Epithelial cell of esophagus (primary cell): ENCODE data around the gene EGFLAM.
A peak's percentile ranks its signal among the peaks of the same experiment; 100 is the strongest.
"Not testable (repeated sequence)": the region's sequence is repeated elsewhere in the genome, so short reads cannot be mapped to it uniquely, and the experiment has no call there.

ENCODE experiments used
- DNase-seq: peaks from one replicate; pipeline ENCODE4 v3.0.0; 2010; ENCODE audit warnings: low read depth
- H3K4me3 ChIP-seq: 2 replicates; pipeline ENCODE4 v1.5.1; 2011; ENCODE audit warnings: mild to moderate bottlenecking, low read length, control low read depth
- TF ChIP-seq, protein P1 (sequence below): IDR thresholded peaks from 2 replicates; pipeline ENCODE4 v1.5.1; 2011; ENCODE audit warnings: low read depth, mild to moderate bottlenecking, low read length, control low read depth, inconsistent platforms; ENCODE audit not compliant: insufficient read depth; ENCODE audit errors: missing control alignments

Gene EGFLAM

DNA sequence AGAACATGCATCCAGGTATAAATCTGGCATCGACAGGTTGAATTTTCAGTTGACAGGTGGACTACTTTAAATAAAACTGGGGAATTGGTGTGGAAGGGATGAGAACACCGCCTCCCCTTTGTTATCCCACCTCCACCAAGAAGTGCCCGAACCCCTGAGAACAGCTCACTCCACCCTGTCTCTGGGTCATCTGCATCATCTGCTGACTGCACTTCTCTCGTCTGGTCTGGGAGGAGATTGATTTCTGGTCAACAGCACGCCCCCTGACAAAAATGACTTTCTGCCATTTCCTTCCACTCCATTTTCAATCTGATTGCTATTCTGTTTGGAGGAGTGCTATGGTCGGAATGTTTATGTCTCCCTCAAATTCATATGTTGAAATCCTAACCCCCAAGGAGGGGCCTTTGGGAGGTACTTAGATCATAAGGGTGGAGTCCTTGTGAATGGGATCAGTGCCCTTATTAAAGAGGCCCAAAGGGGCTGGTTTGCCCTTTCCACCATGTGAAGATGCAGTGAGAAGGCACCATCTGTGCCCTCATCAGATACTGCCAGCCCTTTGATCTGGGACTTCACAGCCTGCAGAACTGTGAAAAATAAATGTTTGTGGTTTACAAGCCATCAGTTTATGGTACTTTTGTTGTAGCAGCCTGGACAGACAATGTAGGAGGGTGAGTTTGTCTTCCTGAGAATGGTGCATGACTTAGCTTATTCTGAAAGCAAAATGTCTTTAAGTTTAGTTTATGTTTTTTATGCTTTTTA lies 145.7 kb downstream of the EGFLAM start:
- TF ChIP-seq, protein P1, sequence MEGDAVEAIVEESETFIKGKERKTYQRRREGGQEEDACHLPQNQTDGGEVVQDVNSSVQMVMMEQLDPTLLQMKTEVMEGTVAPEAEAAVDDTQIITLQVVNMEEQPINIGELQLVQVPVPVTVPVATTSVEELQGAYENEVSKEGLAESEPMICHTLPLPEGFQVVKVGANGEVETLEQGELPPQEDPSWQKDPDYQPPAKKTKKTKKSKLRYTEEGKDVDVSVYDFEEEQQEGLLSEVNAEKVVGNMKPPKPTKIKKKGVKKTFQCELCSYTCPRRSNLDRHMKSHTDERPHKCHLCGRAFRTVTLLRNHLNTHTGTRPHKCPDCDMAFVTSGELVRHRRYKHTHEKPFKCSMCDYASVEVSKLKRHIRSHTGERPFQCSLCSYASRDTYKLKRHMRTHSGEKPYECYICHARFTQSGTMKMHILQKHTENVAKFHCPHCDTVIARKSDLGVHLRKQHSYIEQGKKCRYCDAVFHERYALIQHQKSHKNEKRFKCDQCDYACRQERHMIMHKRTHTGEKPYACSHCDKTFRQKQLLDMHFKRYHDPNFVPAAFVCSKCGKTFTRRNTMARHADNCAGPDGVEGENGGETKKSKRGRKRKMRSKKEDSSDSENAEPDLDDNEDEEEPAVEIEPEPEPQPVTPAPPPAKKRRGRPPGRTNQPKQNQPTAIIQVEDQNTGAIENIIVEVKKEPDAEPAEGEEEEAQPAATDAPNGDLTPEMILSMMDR, result no peak
- no peak for DNase-seq
- no peak overlapping the region for H3K4me3 ChIP-seq

DNA sequence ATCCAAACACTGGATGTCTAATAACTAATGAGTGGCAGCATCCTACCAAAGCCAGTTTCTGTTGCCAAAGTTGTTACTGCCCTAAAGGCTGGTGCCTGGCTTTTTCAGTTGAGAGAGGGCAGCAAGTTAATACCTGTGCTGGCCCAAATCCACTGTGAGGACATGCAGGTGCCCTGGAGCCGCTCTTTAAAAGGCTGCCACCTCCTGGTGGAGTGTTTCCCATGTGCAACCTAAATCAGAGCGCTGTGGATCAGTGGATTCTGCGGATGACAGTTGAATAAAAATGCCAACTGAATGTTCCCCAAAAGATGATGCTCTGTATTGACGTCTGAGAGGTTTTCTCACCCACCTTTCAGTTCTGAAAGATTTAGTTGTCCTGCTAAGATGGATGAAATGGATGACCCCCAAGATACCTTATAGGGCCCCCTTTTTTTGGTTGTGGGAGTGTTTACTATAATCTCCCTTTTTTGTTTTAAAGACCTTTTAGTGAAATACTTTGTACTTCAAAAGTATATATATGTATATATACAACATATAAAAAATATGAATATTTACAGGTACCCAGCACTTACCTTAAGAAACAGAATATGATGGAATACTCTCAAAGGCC lies 146.4 kb downstream of the EGFLAM start:
- H3K4me3 ChIP-seq, result no peak overlapping the region
- TF ChIP-seq, protein P1, result peak; percentile 65
- DNase-seq, result peak; percentile 68

DNA sequence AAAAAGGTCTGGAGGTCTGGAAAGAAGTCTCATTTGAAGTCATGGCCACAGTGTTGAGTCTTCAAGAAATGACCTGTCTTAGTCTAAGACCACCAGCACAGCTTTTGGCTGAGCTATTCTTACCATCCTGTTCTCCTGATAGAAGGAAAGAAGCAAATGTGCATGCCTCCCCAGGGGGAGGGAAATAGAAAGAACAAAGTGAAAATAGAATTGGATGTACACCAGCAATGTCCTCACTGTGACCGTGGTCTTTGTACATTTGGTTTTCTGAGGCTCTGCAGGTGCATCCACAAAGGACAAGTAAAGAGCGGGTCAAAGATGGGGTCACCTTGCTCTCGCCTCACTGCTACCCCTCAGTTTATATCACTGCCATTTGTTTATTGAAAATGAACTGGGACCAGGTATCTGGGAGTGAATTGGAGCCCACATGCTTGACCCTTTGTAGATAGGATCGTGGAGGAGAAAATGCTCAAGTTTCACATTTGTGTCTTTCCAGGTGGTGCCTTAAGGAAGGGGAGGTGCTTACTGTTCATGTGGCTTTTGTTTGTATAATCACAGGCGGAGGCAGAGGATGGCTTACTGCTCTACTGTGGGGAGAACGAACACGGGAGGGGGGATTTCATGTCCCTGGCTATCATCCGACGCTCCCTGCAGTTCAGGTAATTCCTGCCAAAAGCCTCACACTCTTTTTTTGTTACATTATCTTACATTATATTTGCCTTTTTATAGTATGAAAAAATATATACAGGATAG lies 150.3 kb downstream of the EGFLAM start:
- H3K4me3 ChIP-seq, result no peak overlapping the region
- TF ChIP-seq, protein P1, result no peak
- DNase-seq, result no peak

DNA sequence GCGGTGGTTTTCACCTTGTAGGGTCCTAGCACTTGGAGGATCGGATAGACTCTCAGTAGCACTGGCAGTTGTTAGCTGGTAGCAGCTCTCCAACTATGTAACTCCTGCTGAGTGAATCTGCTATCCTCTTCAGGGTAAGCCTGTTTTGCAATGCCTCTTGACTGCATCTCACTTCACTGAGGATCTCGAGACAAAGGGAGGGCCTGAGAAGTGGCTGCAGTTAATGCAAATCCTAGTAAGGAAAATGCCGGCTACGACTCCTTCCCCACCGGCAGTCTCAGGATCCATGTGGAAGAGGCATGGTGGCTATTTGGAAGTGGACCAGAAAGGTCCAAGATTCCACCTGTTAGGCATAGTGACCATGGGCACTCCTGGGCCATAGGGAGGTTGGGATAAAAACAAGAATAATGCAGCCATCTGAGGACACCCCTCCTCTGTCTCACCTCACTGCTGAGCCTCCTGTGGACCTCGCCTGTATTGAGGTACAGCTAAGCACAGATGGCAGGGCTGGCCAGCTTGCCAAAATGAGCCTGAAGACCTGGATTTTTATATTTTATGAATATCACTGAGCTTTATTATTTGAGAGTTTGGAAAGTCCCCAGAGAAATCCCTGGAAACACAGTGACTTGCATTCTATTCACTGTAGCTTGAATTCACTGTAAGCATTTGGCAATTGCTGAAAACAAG lies 152.1 kb downstream of the EGFLAM start:
- TF ChIP-seq, protein P1, result no peak
- no peak for DNase-seq
- no peak overlapping the region for H3K4me3 ChIP-seq

DNA sequence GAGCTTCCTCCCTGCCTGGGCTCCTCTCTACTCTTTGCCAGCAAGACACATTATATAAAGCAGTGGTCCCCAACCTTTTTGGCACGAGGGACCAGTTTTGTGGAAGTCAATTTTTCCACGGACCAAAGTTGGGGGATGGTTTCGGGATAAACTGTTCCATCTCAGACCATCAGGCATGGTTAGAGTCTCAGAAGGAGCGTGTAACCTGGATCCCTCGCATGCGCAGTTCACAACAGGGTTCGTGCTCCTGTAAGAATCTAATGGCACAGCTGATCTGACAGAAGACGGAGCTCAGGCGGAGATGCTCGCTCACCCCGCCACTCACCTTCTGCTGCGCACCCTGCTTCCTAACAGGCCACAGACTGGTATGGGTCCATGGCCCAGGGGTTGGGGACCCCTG lies 155.3 kb downstream of the EGFLAM start:
- DNase-seq, result no peak
- TF ChIP-seq, protein P1, result no peak
- H3K4me3 ChIP-seq, result no peak overlapping the region

DNA sequence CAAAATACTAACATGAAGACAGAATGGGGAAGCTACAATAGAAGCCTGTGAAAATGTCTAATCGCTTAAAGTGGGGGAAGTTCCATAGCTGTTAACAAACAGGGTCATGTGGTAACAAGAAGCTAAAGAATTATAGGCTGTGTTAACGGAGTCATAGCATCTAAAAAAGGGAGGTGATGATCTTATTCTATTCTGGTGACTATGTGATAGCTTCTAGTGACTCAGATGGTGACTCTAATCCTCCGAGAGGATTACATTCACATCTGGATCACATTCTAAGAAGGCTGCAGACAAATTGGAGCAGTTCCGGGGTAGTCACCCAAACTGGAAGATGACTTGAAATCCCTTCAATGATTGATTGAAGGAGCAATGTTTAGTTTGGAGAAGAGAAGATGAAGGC lies 156.0 kb downstream of the EGFLAM start:
- TF ChIP-seq, protein P1, result no peak
- H3K4me3 ChIP-seq, result no peak overlapping the region
- no peak for DNase-seq

DNA sequence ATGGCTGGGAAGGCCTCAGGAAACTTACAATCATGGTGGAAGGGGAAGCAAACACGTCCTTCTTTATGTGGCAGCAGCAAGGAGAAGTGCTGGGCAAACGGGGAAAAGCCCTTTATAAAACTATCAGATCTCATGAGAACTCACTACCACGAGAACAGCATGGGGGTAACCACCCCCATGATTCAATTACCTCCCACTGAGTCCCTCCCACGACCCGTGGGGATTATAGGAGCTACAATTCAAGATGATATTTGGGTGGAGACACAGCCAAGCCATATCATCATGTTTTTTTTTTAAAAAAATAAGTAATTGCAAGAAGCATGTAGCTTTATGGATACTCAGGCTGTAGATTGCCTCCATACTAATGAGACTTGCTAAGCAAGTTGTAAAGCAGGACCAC lies 157.4 kb downstream of the EGFLAM start:
- H3K4me3 ChIP-seq, DNase-seq: not testable (repeated sequence)
